GM13976 (cell line): Measurements from ENCODE around the gene RASSF8.

ENCODE experiments used
- DNase-seq: peaks from one replicate; pipeline ENCODE4 v3.0.0; 2012; ENCODE audit warnings: low spot score
- CTCF ChIP-seq: IDR thresholded peaks from 2 replicates; pipeline ENCODE4 v1.5.1; 2012; ENCODE audit warnings: borderline replicate concordance, mild to moderate bottlenecking; ENCODE audit not compliant: insufficient read depth; ENCODE audit errors: extremely low read depth, missing control alignments, control extremely low read depth
- in situ Hi-C: fragments of 300-500 bp; cut with MboI; formaldehyde crosslinking; loops from one replicate; pipeline ENCODE4 v1.12.0; 2022; ENCODE audit warnings: low sequenced_read_pairs, mixed read lengths, inconsistent platforms; ENCODE audit not compliant: unreplicated experiment

Gene RASSF8

GRCh38 chr12:26092346-26093105, 134.0 kb downstream of the RASSF8 start:
- TF ChIP-seq CTCF = no peak
- in situ Hi-C loops = no loop called here

GRCh38 chr12:26095186-26095585, 136.7 kb downstream of the RASSF8 start:
- no peak for DNase-seq
- no peak for TF ChIP-seq CTCF
- in situ Hi-C loops = no loop called here

More at GRCh38 chr12:26092346-26093105, 134.0 kb downstream of the RASSF8 start:
- no peak for DNase-seq

- no peak for DNase-seq
- no peak for TF ChIP-seq CTCF
- in situ Hi-C loops = no loop called here
Observed at GRCh38 chr12:26096036-26096435, 137.6 kb downstream of the RASSF8 start.

GRCh38 chr12:26097046-26097878, 138.8 kb downstream of the RASSF8 start:
- DNase-seq = peak; percentile 61
- in situ Hi-C loops = no loop called here
- TF ChIP-seq CTCF = peak; percentile 80

- no peak for DNase-seq
- in situ Hi-C loops = loop anchor here (25.0 kb wide), 1 partner anchor 761 kb away; no protein-coding TSS in a partner anchor
- TF ChIP-seq CTCF = no peak
Observed at GRCh38 chr12:26100666-26101349, 142.3 kb downstream of the RASSF8 start.

GRCh38 chr12:26101350-26101734, 142.9 kb downstream of the RASSF8 start:
- DNase-seq = no peak
- no peak for TF ChIP-seq CTCF
- in situ Hi-C loops = loop anchor here (25.0 kb wide), 1 partner anchor 761 kb away; no protein-coding TSS in a partner anchor
